ENCODE data around the gene CUBN. TPM values are rescaled to one million over a fixed set of nuclear protein-coding genes. Genes with fewer than 3 reads are reported as not detected.

CUBN gene
- total and polyA plus RNA-seq, 9 of the 15 experiments (the other 6 are each of a cell fraction or from before 2014, with no cell fraction given): 0.04 to 0.33 (median 0.09) TPM

GRCh38 chr10:16933783-16934182 lies 195.8 kb downstream of the CUBN start:
- Histone ChIP-seq H3K36me3 (ENCODE audit: control insufficient read depth, insufficient read depth, low read length) (no peaks in the 10 kb centered on the region), H3K9me3 (replicated peaks; ENCODE audit: control insufficient read depth, insufficient read depth, low read depth, low read length) (no peaks in the 10 kb centered on the region), H3K4me1 (replicated peaks in 1 of 2; ENCODE audit: control insufficient read depth in 2 of 2, insufficient read depth in 2 of 2, low read length in 2 of 2) (no peaks in the 10 kb centered on the region), H3K27me3 (ENCODE audit: control insufficient read depth in 2 of 2, insufficient read depth in 2 of 2, low read length in 2 of 2) (no peaks in the 10 kb centered on the region), H3K27ac (ENCODE audit: extremely low read depth, low read depth, low read length) (no peak overlapping the region), H2AFZ (ENCODE audit: low read depth, low read length) (no peak overlapping the region), H3K4me2 (ENCODE audit: insufficient read depth, low read length) (no peak overlapping the region), H3K4me3 (no peak overlapping the region), H3K9ac (ENCODE audit: insufficient read depth in 1 of 2, low read depth in 2 of 2, low read length in 2 of 2) (no peak overlapping the region), H4K20me1 (replicated peaks; ENCODE audit: control insufficient read depth, insufficient read depth, low read length) (no peaks in the 10 kb centered on the region), H3K9me1 (ENCODE audit: control insufficient read depth, insufficient read depth, low read length) (no peaks in the 10 kb centered on the region), H3K79me2 (ENCODE audit: control insufficient read depth, insufficient read depth, low read length) (no peaks in the 10 kb centered on the region)
- DNase-seq (ENCODE audit: extremely low read depth in 1 of 4, low spot score in 3 of 4) (no peak), FAIRE-seq (no peak), ATAC-seq (no peak)
- in situ Hi-C loops (cut with MboI): no loop called here
- CTCF ChIA-PET (ENCODE audit: low intra/inter-chr PET ratio): no interaction called here
- TF ChIP-seq ZFP1 (CRISPR knock-in tag; IDR thresholded peaks at IDR 0.05): no peak
- TF ChIP-seq MTA2 (IDR thresholded peaks at IDR 0.05; ENCODE audit: low read depth): no peak
- no peak for TF ChIP-seq ZNF444 (CRISPR knock-in tag; IDR thresholded peaks at IDR 0.05)
- no peak for TF ChIP-seq ZSCAN29 (IDR thresholded peaks at IDR 0.05)
- TF ChIP-seq BRD4 (IDR thresholded peaks at IDR 0.05): no peak
- no peak for TF ChIP-seq ZNF76 (CRISPR knock-in tag; IDR thresholded peaks at IDR 0.05; ENCODE audit: borderline replicate concordance)
- no peak for TF ChIP-seq SRSF3 (IDR thresholded peaks at IDR 0.05; ENCODE audit: insufficient read depth, low read length)
- no peak for TF ChIP-seq NUFIP1 (IDR thresholded peaks at IDR 0.05; ENCODE audit: partially characterized antibody)
- no peak for TF ChIP-seq TAF15 (IDR thresholded peaks at IDR 0.05; ENCODE audit: low read depth, low read length)
- TF ChIP-seq PHF20 (IDR thresholded peaks at IDR 0.05; ENCODE audit: partially characterized antibody): no peak
- TF ChIP-seq ZSCAN32 (CRISPR knock-in tag; IDR thresholded peaks at IDR 0.05): no peak
- no peak for TF ChIP-seq ZNF174 (CRISPR knock-in tag; IDR thresholded peaks at IDR 0.05)
- TF ChIP-seq ZNF431 (CRISPR knock-in tag; IDR thresholded peaks at IDR 0.05): no peak
- TF ChIP-seq ZNF436 (CRISPR knock-in tag; IDR thresholded peaks at IDR 0.05): no peak
- TF ChIP-seq TRIM24 (IDR thresholded peaks at IDR 0.05): no peak
- no peak for TF ChIP-seq SAFB (IDR thresholded peaks at IDR 0.05; ENCODE audit: borderline replicate concordance, low read depth, low read length)
- TF ChIP-seq ETV6 (IDR thresholded peaks at IDR 0.05; ENCODE audit: borderline replicate concordance in 1 of 2, low read depth in 2 of 2, low read length in 1 of 2): no peak
- TF ChIP-seq ETV6 (CRISPR knock-in tag; IDR thresholded peaks at IDR 0.05; ENCODE audit: borderline replicate concordance): no peak
- TF ChIP-seq ARID4B (CRISPR knock-in tag; IDR thresholded peaks at IDR 0.05): no peak
- no peak for TF ChIP-seq PTTG1 (tag; IDR thresholded peaks at IDR 0.05; ENCODE audit: low read depth)
- no peak for TF ChIP-seq KLF10 (CRISPR knock-in tag; IDR thresholded peaks at IDR 0.05)
- POLR2A ChIA-PET: interaction anchor here (1.1 kb wide), 1 partner anchor 35 kb away, joined by 3 read pairs; no protein-coding TSS in a partner anchor
- WGBS (ENCODE audit: insufficient coverage, low coverage, missing lambda C conversion rate): 33% methylated on average over 4 of the region's 4 CpGs
- intact Hi-C loops (cut with micrococcal nuclease): no loop called here
- no TSS peak for BruUV-seq (replicated peaks)

Measured in K562 (cell line).